Panc1 (cell line): Measurements from ENCODE around the gene ITPA. TPM values are rescaled to one million over a fixed set of nuclear protein-coding genes. Genes with fewer than 3 reads are reported as not detected.

ENCODE experiments used
- ATAC-seq: fragments of 200-7000 bp; cut with Tn5 transposase; 2 replicates; pipeline ENCODE4 v1.9.1; 2020; ENCODE audit warnings: mild to moderate bottlenecking, moderate library complexity
- BruUV-seq: library from RNA; stranded (reverse); fragments of 400-500 nt; replicated peaks from 2 replicates; lab custom pipeline; 2021; lab: Mats Ljungman, UMichigan
- CTCF ChIA-PET: fragments of 300-600 bp; sonication (Branson Sonifier 250); formaldehyde crosslinking; loops from one replicate; lab custom pipeline; 2022; ENCODE audit warnings: antibody characterized with exemption; lab: Charles Lee
- POLR2A ChIA-PET: fragments of 300-600 bp; sonication (Branson Sonifier 250); formaldehyde crosslinking; loops from one replicate; lab custom pipeline; 2022; ENCODE audit warnings: antibody characterized with exemption; lab: Charles Lee
- DNase-seq: peaks from one replicate; pipeline ENCODE4 v3.0.0-alpha.2; 2010; ENCODE audit warnings: low read depth, low spot score
- H3K27ac ChIP-seq: 2 replicates; pipeline ENCODE4 v1.5.1; 2011; ENCODE audit warnings: mild to moderate bottlenecking, low read length, inconsistent platforms
- H3K27me3 ChIP-seq: fragments of 200-500 bp; sonication (Bioruptor generic); 2 replicates; pipeline ENCODE4 v1.6.0; 2014; ENCODE audit warnings: low read length, inconsistent platforms; ENCODE audit not compliant: control insufficient read depth, insufficient read depth
- H3K36me3 ChIP-seq: fragments of 200-500 bp; sonication (Bioruptor generic); 2 replicates; pipeline ENCODE4 v1.5.1; 2014; ENCODE audit warnings: inconsistent platforms, mild to moderate bottlenecking, low read length, moderate library complexity; ENCODE audit not compliant: control insufficient read depth, insufficient read depth
- H3K4me1 ChIP-seq: 2 replicates; pipeline ENCODE4 v1.5.1; 2011; ENCODE audit warnings: inconsistent platforms, mild to moderate bottlenecking, low read length, moderate library complexity; ENCODE audit not compliant: control insufficient read depth, insufficient read depth
- H3K4me3 ChIP-seq, 2 experiments: 2 replicates each; pipeline ENCODE4 v1.5.1; 2011 to 2012; ENCODE audit warnings: low read depth in 2 of 2, low read length in 2 of 2, mild to moderate bottlenecking in 2 of 2, inconsistent platforms in 1 of 2, moderate library complexity in 1 of 2
- H3K9me3 ChIP-seq: fragments of 200-500 bp; sonication (Bioruptor generic); 2 replicates; pipeline ENCODE4 v1.5.1; 2014; ENCODE audit warnings: low read depth, mild to moderate bottlenecking, inconsistent platforms, low read length, moderate library complexity; ENCODE audit not compliant: control insufficient read depth, insufficient read depth
- CTCF ChIP-seq: fragments of 450-650 bp; IDR thresholded peaks from 2 replicates; pipeline ENCODE4 v1.5.1; 2017; ENCODE audit warnings: mild to moderate bottlenecking
- POLR2AphosphoS5 ChIP-seq: IDR thresholded peaks from 2 replicates; pipeline ENCODE4 v1.6.1; 2012; ENCODE audit warnings: mild to moderate bottlenecking, low read depth, low read length, moderate library complexity
- REST ChIP-seq, 2 experiments: IDR thresholded peaks; 2 replicates each; pipeline ENCODE4 v1.6.1; 2011 to 2012; ENCODE audit warnings: low read depth in 2 of 2, control low read depth in 1 of 2, low read length in 1 of 2, mild to moderate bottlenecking in 1 of 2, moderate library complexity in 1 of 2; ENCODE audit not compliant: insufficient read depth in 1 of 2
- SIN3A ChIP-seq: IDR thresholded peaks from 2 replicates; pipeline ENCODE4 v1.6.1; 2012; ENCODE audit warnings: low read depth, mild to moderate bottlenecking, low read length, moderate library complexity, borderline replicate concordance; ENCODE audit not compliant: insufficient read depth
- TCF7L2 ChIP-seq: IDR thresholded peaks from 2 replicates; pipeline ENCODE4 v1.6.1; 2011; ENCODE audit warnings: mild to moderate bottlenecking, low read depth, low read length, inconsistent platforms
- in situ Hi-C: cut with HindIII; loops from 2 replicates; pipeline ENCODE4 v1.10.0; 2016; ENCODE audit warnings: low sequenced_read_pairs, low pct_unique_long_range_greater_than_20kb
- intact Hi-C: fragments of 100-400 bp; cut with micrococcal nuclease; formaldehyde crosslinking; loops from one replicate; pipeline ENCODE4 v1.10.0; 2022; ENCODE audit not compliant: unreplicated experiment
- total RNA-seq: library from RNA; stranded (reverse); gene quantifications from one replicate; pipeline ENCODE4 v1.2.1, GENCODE V29; 2021; ENCODE audit not compliant: unreplicated experiment

The ITPA gene
- total RNA-seq, 1 experiment from 2014 or later = 107 TPM

- peaks cover 2% of the 10 kb centered on the region; the same call in 1 of the 2 replicates for H3K36me3 ChIP-seq
- no peaks in the 10 kb centered on the region for H3K4me1 ChIP-seq
- no TSS peak for BruUV-seq
- intact Hi-C loops (no loop called here), in situ Hi-C loops (no loop called here)
- TF ChIP-seq REST (IDR thresholded peaks at IDR 0.05; ENCODE audit: insufficient read depth in 1 of 2, low read depth in 2 of 2, low read length in 1 of 2) (no peak), CTCF (no peak), POLR2AphosphoS5 (no peak), SIN3A (no peak), TCF7L2 (no peak)
- DNase-seq (no peak), ATAC-seq (no peak)
- no peaks in the 10 kb centered on the region for H3K27me3 ChIP-seq
- no peaks in the 10 kb centered on the region for H3K9me3 ChIP-seq
- ChIA-PET CTCF (no interaction called here), POLR2A (no interaction called here)
- no peak overlapping the region for H3K4me3 ChIP-seq
- H3K27ac ChIP-seq = no peak overlapping the region
Observed at GRCh38 chr20:3193806-3194616, 15.3 kb upstream of the ITPA start.

- in situ Hi-C loops = no loop called here
- POLR2A ChIA-PET = no interaction called here
- CTCF ChIA-PET = no interaction called here
Observed at GRCh38 chr20:3194617-3195280, 14.5 kb upstream of the ITPA start.

More at GRCh38 chr20:3194617-3195280, 14.5 kb upstream of the ITPA start:
- no peaks in the 10 kb centered on the region for H3K27me3 ChIP-seq
- intact Hi-C loops = no loop called here
- DNase-seq = no peak
- no peak overlapping the region for H3K4me3 ChIP-seq
- no peak overlapping the region for H3K27ac ChIP-seq
- ATAC-seq = no peak; the same call in 1 of the 2 replicates
- H3K36me3 ChIP-seq = peaks cover 2% of the 10 kb centered on the region; the same call in 1 of the 2 replicates
- H3K9me3 ChIP-seq = no peaks in the 10 kb centered on the region
- TF ChIP-seq POLR2AphosphoS5 (no peak), TCF7L2 (no peak), CTCF (no peak), REST (IDR thresholded peaks at IDR 0.05; ENCODE audit: insufficient read depth in 1 of 2, low read depth in 2 of 2, low read length in 1 of 2) (no peak), SIN3A (no peak)
- BruUV-seq = no TSS peak
- no peaks in the 10 kb centered on the region for H3K4me1 ChIP-seq
